Upper lobe of left lung (tissue), 6 donors: Measurements from ENCODE around the gene CBLIF. TPM values are rescaled to one million over a fixed set of nuclear protein-coding genes. Genes with fewer than 3 reads are reported as not detected.

Source experiments
- ATAC-seq, 2 donors: fragments of 200-7000 bp; cut with Tn5 transposase; one replicate each; pipeline ENCODE4 v1.9.1; 2022; ENCODE audit warnings: mild to moderate bottlenecking in 2 of 2, moderate library complexity in 2 of 2; ENCODE audit not compliant: low FRiP score in 2 of 2
- DNase-seq, 2 donors: peaks; one replicate each; pipeline ENCODE4 v3.0.0-alpha.2; 2019 to 2020
- H3K27ac ChIP-seq, 4 donors: fragments of 200-600 bp; sonication (generic); one replicate each; pipeline ENCODE4 v1.5.1; 2016 to 2019
- H3K27me3 ChIP-seq, 4 donors: fragments of 200-600 bp; sonication (generic); one replicate each; pipeline ENCODE4 v1.5.1; 2017 to 2019
- H3K36me3 ChIP-seq, 4 donors: fragments of 200-600 bp; sonication (generic); one replicate each; pipeline ENCODE4 v1.5.1; 2016 to 2019
- H3K4me1 ChIP-seq, 4 donors: fragments of 200-600 bp; sonication (generic); one replicate each; pipeline ENCODE4 v1.5.1; 2018 to 2019
- H3K4me3 ChIP-seq, 4 donors: fragments of 200-600 bp; sonication (generic); one replicate each; pipeline ENCODE4 v1.5.1; 2017 to 2019; ENCODE audit warnings: mild to moderate bottlenecking in 2 of 4, moderate library complexity in 1 of 4
- H3K9me3 ChIP-seq, 4 donors: fragments of 200-600 bp; sonication (generic); one replicate each; pipeline ENCODE4 v1.5.1; 2018 to 2019
- EP300 ChIP-seq, 4 donors: sonication (generic); formaldehyde crosslinking; IDR thresholded peaks; one replicate each; pipeline ENCODE4 v1.5.1; 2017; ENCODE audit warnings: antibody characterized with exemption in 4 of 4, control low read depth in 2 of 4
- POLR2A ChIP-seq, 4 donors: fragments of 450-650 bp; IDR thresholded peaks; one replicate each; pipeline ENCODE4 v1.5.1; 2016 to 2017; ENCODE audit warnings: antibody characterized with exemption in 4 of 4, mild to moderate bottlenecking in 2 of 4
- POLR2AphosphoS5 ChIP-seq, 2 donors: sonication (generic); formaldehyde crosslinking; IDR thresholded peaks; one replicate each; pipeline ENCODE4 v1.5.1; 2017; ENCODE audit warnings: antibody characterized with exemption in 2 of 2
- WGBS, 2 donors: methylation state at CpG; one replicate each; pipeline ENCODE4 v1.1.5; 2017 to 2018; 5-methylcytosine and 5-hydroxymethylcytosine counted together
- total RNA-seq, 6 donors: library from RNA; depleted of rRNA in 4 of 6; stranded (reverse); fragments of >200 nt in 4 of 6; gene quantifications; one replicate each; pipeline versions ENCODE4 v1.1.0 to v1.2.1, GENCODE V29; 2016 to 2021
- TF ChIP-seq, protein P1 (sequence below), 6 experiments: fragments of 450-650 bp in 4 of 6; fragments of 200-600 bp in 2 of 6; sonication (generic) in 2 of 6; IDR thresholded peaks; one replicate each; pipeline ENCODE4 v1.5.1; 2016 to 2019; ENCODE audit warnings: antibody characterized with exemption in 6 of 6
- donor health status: DM: no; HTN: no; CAD: no; lungs with moderate emphysema.
- donor health status: DM: no; HTN: yes; CAD: no; lungs with severe emphysema.

Gene CBLIF
- total RNA-seq, 6 donors from 2014 or later, result not detected

DNA sequence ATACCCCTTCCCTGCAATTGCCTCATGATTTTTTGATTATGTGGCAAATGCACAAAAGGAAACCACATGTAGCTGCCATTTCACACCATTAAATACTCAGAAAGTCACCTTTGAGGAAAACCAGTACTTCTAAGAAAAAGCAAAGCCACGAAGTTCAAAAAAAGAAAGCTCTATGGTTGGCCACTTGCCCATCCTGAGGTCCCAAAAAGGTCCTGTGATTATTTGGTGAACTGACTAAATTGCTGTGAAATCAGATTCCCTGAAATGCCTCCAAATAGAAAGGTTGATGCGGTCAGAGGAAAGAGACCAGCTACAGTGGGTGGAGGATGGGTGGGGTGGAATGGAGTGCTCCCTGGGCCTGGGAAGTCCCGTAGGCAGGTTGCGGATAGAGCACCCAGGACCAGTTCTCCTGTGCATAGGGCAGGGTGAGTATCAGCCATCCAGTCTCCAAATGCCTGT, 61.6 kb downstream of the CBLIF start:
- Histone ChIP-seq H3K27ac (no peak overlapping the region), H3K27me3 (no peaks in the 10 kb centered on the region), H3K4me1 (peaks cover 18 to 28% (median 24%) of the 10 kb centered on the region in 4 donors), H3K9me3 (no peaks in the 10 kb centered on the region), H3K4me3 (no peak overlapping the region), H3K36me3 (peaks cover 0 to 18% (median 3%) of the 10 kb centered on the region in 4 donors)
- WGBS, 2 donors, result 79 to 80% methylated on average over 4 of the region's 4 CpGs
- DNase-seq (no peak), ATAC-seq (no peak)
- TF ChIP-seq, protein P1, sequence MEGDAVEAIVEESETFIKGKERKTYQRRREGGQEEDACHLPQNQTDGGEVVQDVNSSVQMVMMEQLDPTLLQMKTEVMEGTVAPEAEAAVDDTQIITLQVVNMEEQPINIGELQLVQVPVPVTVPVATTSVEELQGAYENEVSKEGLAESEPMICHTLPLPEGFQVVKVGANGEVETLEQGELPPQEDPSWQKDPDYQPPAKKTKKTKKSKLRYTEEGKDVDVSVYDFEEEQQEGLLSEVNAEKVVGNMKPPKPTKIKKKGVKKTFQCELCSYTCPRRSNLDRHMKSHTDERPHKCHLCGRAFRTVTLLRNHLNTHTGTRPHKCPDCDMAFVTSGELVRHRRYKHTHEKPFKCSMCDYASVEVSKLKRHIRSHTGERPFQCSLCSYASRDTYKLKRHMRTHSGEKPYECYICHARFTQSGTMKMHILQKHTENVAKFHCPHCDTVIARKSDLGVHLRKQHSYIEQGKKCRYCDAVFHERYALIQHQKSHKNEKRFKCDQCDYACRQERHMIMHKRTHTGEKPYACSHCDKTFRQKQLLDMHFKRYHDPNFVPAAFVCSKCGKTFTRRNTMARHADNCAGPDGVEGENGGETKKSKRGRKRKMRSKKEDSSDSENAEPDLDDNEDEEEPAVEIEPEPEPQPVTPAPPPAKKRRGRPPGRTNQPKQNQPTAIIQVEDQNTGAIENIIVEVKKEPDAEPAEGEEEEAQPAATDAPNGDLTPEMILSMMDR (IDR thresholded peaks at IDR 0.05), result no peak
- no peak for TF ChIP-seq POLR2A (IDR thresholded peaks at IDR 0.05)
- no peak for TF ChIP-seq POLR2AphosphoS5 (IDR thresholded peaks at IDR 0.05)
- TF ChIP-seq EP300 (IDR thresholded peaks at IDR 0.05), result no peak

DNA sequence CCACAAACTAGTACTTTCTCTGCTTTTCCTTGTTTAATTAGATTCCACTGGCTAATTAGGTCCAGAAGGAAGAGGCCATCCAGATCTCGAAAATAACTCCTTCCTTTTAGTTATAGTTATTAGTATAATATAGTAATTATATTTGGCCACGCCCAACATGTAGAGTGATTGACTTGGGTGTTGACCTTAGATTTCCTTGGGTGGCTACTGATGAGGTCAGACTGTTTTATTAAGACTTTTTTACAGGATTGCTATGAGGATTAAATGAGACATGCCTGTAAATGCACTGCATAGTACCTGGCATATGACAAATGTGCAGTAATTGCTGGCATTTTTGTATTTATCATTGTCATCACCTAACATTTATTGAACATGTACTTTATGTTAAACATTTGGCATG, 63.2 kb downstream of the CBLIF start:
- Histone ChIP-seq H3K4me3 (no peak overlapping the region), H3K36me3 (peaks cover 0 to 13% (median 5%) of the 10 kb centered on the region in 4 donors), H3K27ac (no peak overlapping the region), H3K9me3 (no peaks in the 10 kb centered on the region), H3K4me1 (peaks cover 14 to 29% (median 16%) of the 10 kb centered on the region in 4 donors), H3K27me3 (no peaks in the 10 kb centered on the region)
- 74 to 81% methylated on average over 2 of the region's 2 CpGs for WGBS, 2 donors
- DNase-seq (no peak), ATAC-seq (no peak)
- TF ChIP-seq EP300 (IDR thresholded peaks at IDR 0.05) (no peak), POLR2A (IDR thresholded peaks at IDR 0.05) (no peak), POLR2AphosphoS5 (IDR thresholded peaks at IDR 0.05) (no peak)
- TF ChIP-seq, protein P1 (IDR thresholded peaks at IDR 0.05), result no peak

DNA sequence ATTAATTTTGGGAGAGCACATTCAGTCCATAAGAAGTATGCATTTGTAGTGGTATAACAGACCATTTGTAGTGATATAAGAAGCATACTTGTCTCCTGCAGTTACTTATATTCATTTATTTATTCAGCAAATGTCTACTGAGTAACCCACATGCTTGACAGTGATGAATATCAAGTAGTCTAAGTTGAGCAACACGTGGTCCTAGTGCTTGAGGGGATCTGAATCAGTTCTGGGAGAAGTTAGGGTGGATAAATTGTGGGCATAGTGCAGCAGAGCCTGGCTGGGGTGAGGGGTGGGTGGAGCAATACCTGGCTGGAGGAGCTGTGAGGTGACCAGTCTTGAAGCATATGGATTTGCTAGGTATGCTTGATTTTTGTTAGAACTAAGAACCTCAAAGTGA, 65.8 kb downstream of the CBLIF start:
- H3K36me3 ChIP-seq, result peaks cover 4 to 35% (median 17%) of the 10 kb centered on the region in 4 donors
- peaks cover 9 to 24% (median 17%) of the 10 kb centered on the region in 4 donors for H3K4me1 ChIP-seq
- H3K27me3 ChIP-seq, result no peaks in the 10 kb centered on the region
- no peak overlapping the region for H3K4me3 ChIP-seq
- no peak overlapping the region for H3K27ac ChIP-seq
- ATAC-seq (no peak), DNase-seq (no peak)
- TF ChIP-seq POLR2AphosphoS5 (IDR thresholded peaks at IDR 0.05) (no peak), EP300 (IDR thresholded peaks at IDR 0.05) (no peak), POLR2A (IDR thresholded peaks at IDR 0.05) (no peak)
- TF ChIP-seq, protein P1 (IDR thresholded peaks at IDR 0.05), result no peak
- WGBS, 2 donors, result 33 to 50% methylated on average over 1 of the region's 1 CpG
- H3K9me3 ChIP-seq, result no peaks in the 10 kb centered on the region

Other genes with a start within 250 kb of the CBLIF start
- gene OSBP, start 229.7 kb downstream of the CBLIF start, total RNA-seq, result 10 to 100 TPM; 24.4 to 52.6 (median 35.0) TPM
- gene PATL1, start 176.5 kb downstream of the CBLIF start, total RNA-seq, result 10 to 100 TPM; 13.4 to 34.5 (median 23.7) TPM
- not detected for gene OR10V1, start 131.7 kb downstream of the CBLIF start, total RNA-seq
- 100 to 1,000 TPM in 4 of 6 donors, 10 to 100 TPM in 2; 65.0 to 145 (median 135) TPM for gene STX3, start 90.1 kb downstream of the CBLIF start, total RNA-seq
- 10 to 100 TPM; 15.9 to 40.0 (median 35.0) TPM for gene MRPL16, start 34.7 kb downstream of the CBLIF start, total RNA-seq
- 1 to 10 TPM in 1 of 6 donors, not detected in 5; 1.1 TPM for gene TCN1, start 21.0 kb upstream of the CBLIF start, total RNA-seq
- not detected for gene OOSP3, start 33.3 kb upstream of the CBLIF start, total RNA-seq
- gene OOSP1, start 92.9 kb upstream of the CBLIF start, total RNA-seq, result under 1 TPM in 1 of 6 donors, not detected in 5; 0.91 TPM
- not detected for gene OOSP4A, start 118.5 kb upstream of the CBLIF start, total RNA-seq
- gene OOSP4B, start 171.7 kb upstream of the CBLIF start, total RNA-seq, result not detected
- gene OOSP2, start 194.9 kb upstream of the CBLIF start, total RNA-seq, result not detected
- 1 to 10 TPM in 1 of 6 donors, under 1 TPM in 1, not detected in 4; 0.46 to 1.1 TPM for gene MS4A3, start 211.2 kb upstream of the CBLIF start, total RNA-seq
- gene MS4A2, start 243.2 kb upstream of the CBLIF start, total RNA-seq, result 10 to 100 TPM in 1 of 6 donors, 1 to 10 TPM in 5; 1.3 to 17.1 (median 4.8) TPM